Spleen (tissue), 11 donors: ENCODE data around the gene MAPKAP1. TPM values are rescaled to one million over a fixed set of nuclear protein-coding genes. Genes with fewer than 3 reads are reported as not detected.

Source experiments
- DNase-seq: peaks from one replicate; pipeline ENCODE4 v3.0.0-alpha.2; 2020
- H3K27ac ChIP-seq, 8 donors: fragments of 200-600 bp; sonication (generic) in 7 of 8; 1 replicate in 4 of 8; 2 replicates in 4 of 8; pipeline versions ENCODE4 v1.5.0 to v1.8.0; 2016 to 2021; ENCODE audit warnings: inconsistent platforms in 4 of 8, mild to moderate bottlenecking in 4 of 8, moderate library complexity in 1 of 8
- H3K27me3 ChIP-seq, 7 donors: fragments of 200-600 bp; sonication (generic) in 6 of 7; replicated peaks in 1 of 7; 1 replicate in 4 of 7; 2 replicates in 3 of 7; pipeline versions ENCODE4 v1.5.0 to v1.8.0; 2016 to 2021; ENCODE audit warnings: inconsistent platforms in 3 of 7, mild to moderate bottlenecking in 1 of 7
- H3K36me3 ChIP-seq, 6 donors: fragments of 200-600 bp; sonication (generic) in 5 of 6; 1 replicate in 4 of 6; 2 replicates in 2 of 6; pipeline versions ENCODE4 v1.5.0 to v1.8.0; 2016 to 2021; ENCODE audit warnings: inconsistent platforms in 2 of 6
- H3K4me1 ChIP-seq, 6 donors: fragments of 200-600 bp; sonication (generic) in 5 of 6; 1 replicate in 3 of 6; 2 replicates in 3 of 6; pipeline versions ENCODE4 v1.5.0 to v1.8.0; 2016 to 2021; ENCODE audit warnings: inconsistent platforms in 3 of 6
- H3K4me3 ChIP-seq, 8 donors: fragments of 200-600 bp; sonication (generic) in 7 of 8; 1 replicate in 4 of 8; 2 replicates in 4 of 8; pipeline versions ENCODE4 v1.5.0 to v1.8.0; 2016 to 2021; ENCODE audit warnings: inconsistent platforms in 4 of 8, mild to moderate bottlenecking in 4 of 8, moderate library complexity in 2 of 8
- H3K9me3 ChIP-seq, 8 donors: fragments of 200-600 bp; sonication (generic) in 7 of 8; 1 replicate in 4 of 8; 2 replicates in 4 of 8; pipeline versions ENCODE4 v1.5.0 to v1.8.0; 2016 to 2021; ENCODE audit warnings: inconsistent platforms in 4 of 8
- POLR2A ChIP-seq, 3 donors: fragments of 450-650 bp; IDR thresholded peaks; one replicate each; pipeline ENCODE4 v1.5.1; 2017; ENCODE audit warnings: antibody characterized with exemption in 3 of 3, mild to moderate bottlenecking in 1 of 3
- POLR2AphosphoS5 ChIP-seq, 3 donors: sonication (generic); formaldehyde crosslinking; IDR thresholded peaks; one replicate each; pipeline ENCODE4 v1.5.1; 2017; ENCODE audit warnings: antibody characterized with exemption in 3 of 3
- WGBS, 5 donors: extraction: QIAGEN DNeasy Blood & Tissue Kit in 3 of 5; methylation state at CpG; one replicate each; pipeline versions ENCODE4 v1.1.5 to v1.1.7; 2013 to 2018; 5-methylcytosine and 5-hydroxymethylcytosine counted together
- intact Hi-C: fragments of 100-400 bp; cut with DNase I; formaldehyde crosslinking; loops from one replicate; pipeline ENCODE4 v1.15.0; 2023; ENCODE audit warnings: low total_unique reads
- polyA plus RNA-seq, 3 donors: library from polyadenylated mRNA; stranded (reverse); fragments of 200-250 nt; gene quantifications; one replicate each; pipeline ENCODE4 v1.2.1, GENCODE V29; 2013
- total RNA-seq, 7 donors: library from RNA; depleted of rRNA in 3 of 7; stranded (reverse); fragments of >200 nt in 3 of 7; fragmentation: NEBNext Ultra II Directional in 4 of 7; extraction: Animal tissue kit (Norgen Biotek cat#: 25700) in 4 of 7; gene quantifications; one replicate each; pipeline versions ENCODE4 v1.1.0 to v1.2.1, GENCODE V29; 2016 to 2021
- TF ChIP-seq, protein P1 (sequence below), 11 experiments: fragments of 200-600 bp in 7 of 11; fragments of 450-650 bp in 4 of 11; sonication (generic) in 4 of 11; IDR thresholded peaks in 8 of 11; conservative IDR thresholded peaks in 3 of 11; 1 replicate in 7 of 11; 2 replicates in 4 of 11; pipeline versions ENCODE4 v1.4.0 to v1.8.0; 2016 to 2021; ENCODE audit warnings: antibody characterized with exemption in 11 of 11, inconsistent platforms in 4 of 11, mild to moderate bottlenecking in 1 of 11
- donor health status: healthy with polysubstance abuse.
- donor health status: DM: no; HTN: no; CAD: no; lungs with moderate emphysema.
- donor health status: DM: no; HTN: no; CAD: no.
- donor health status: Bipolar disorder and iron deficiency.
- donor health status: healthy.
- donor health status: DM: no; HTN: no; CAD: no.
- donor health status: DM: yes; HTN: yes; CAD: no.

Gene MAPKAP1
- total and polyA plus RNA-seq, 10 donors = 37.2 to 77.2 (median 60.4) TPM

DNA sequence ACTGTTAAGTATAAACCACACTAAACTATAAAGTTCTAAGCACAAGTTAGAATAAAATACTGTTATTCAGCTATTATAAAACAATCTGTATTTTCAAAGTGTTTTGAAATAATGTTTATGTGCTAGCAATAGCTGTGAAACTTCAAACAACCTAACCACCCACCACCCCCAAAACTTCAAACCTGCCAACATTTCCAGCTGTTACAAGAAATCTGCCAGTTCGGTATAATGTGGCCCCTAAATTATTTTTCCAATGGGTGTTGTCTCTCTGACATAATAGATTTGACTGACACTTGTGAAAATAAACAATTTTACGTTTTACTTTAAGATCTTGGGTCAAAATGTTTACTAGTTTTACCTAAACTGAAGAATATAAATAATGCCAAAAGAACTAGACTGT lies 24.7 kb downstream of the MAPKAP1 start:
- 88 to 95% (median 91%) methylated on average over 2 of the region's 2 CpGs for WGBS, 5 donors
- no peak for DNase-seq

DNA sequence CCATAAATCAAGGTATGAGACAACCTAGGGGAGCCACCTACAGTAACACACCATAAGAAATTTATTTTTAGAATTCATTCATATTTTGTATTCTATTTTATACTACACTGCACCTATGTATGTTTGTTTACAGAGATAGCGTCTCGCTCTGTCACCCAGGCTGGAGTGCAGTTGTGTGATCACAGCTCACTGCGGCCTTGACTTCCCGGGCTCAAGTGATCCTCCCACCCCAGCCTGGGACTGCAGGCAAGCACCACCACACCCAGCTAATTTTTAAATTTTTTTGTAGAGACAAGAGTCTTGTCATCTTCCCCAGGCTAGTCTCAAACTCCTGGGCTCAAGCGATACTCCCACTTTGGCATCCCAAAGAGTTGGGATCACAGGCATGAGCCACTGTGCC lies 25.4 kb downstream of the MAPKAP1 start:
- no peak for DNase-seq
- H3K4me3 ChIP-seq = no peak overlapping the region
- H3K27ac ChIP-seq = no peak overlapping the region
- intact Hi-C loops = no loop called here
- H3K36me3 ChIP-seq = peaks cover 0 to 32% (median 0%) of the 10 kb centered on the region in 6 donors
- no peaks in the 10 kb centered on the region for H3K27me3 ChIP-seq
- 95 to 98% (median 96%) methylated on average over 5 of the region's 5 CpGs for WGBS, 5 donors
- TF ChIP-seq, protein P1, sequence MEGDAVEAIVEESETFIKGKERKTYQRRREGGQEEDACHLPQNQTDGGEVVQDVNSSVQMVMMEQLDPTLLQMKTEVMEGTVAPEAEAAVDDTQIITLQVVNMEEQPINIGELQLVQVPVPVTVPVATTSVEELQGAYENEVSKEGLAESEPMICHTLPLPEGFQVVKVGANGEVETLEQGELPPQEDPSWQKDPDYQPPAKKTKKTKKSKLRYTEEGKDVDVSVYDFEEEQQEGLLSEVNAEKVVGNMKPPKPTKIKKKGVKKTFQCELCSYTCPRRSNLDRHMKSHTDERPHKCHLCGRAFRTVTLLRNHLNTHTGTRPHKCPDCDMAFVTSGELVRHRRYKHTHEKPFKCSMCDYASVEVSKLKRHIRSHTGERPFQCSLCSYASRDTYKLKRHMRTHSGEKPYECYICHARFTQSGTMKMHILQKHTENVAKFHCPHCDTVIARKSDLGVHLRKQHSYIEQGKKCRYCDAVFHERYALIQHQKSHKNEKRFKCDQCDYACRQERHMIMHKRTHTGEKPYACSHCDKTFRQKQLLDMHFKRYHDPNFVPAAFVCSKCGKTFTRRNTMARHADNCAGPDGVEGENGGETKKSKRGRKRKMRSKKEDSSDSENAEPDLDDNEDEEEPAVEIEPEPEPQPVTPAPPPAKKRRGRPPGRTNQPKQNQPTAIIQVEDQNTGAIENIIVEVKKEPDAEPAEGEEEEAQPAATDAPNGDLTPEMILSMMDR (IDR thresholded peaks at IDR 0.05 in 8 of 11, conservative IDR thresholded peaks at IDR 0.05 in 3 of 11) = no peak
- TF ChIP-seq POLR2A (IDR thresholded peaks at IDR 0.05) (no peak), POLR2AphosphoS5 (IDR thresholded peaks at IDR 0.05) (no peak)
- H3K9me3 ChIP-seq = no peaks in the 10 kb centered on the region
- peaks cover 0 to 20% (median 0%) of the 10 kb centered on the region in 6 donors for H3K4me1 ChIP-seq

More for the DNA sequence above, 24.7 kb downstream of the MAPKAP1 start:
- Histone ChIP-seq H3K9me3 (no peaks in the 10 kb centered on the region), H3K4me1 (peaks cover 0 to 20% (median 0%) of the 10 kb centered on the region in 6 donors), H3K27me3 (no peaks in the 10 kb centered on the region), H3K36me3 (peaks cover 0 to 32% (median 0%) of the 10 kb centered on the region in 6 donors), H3K4me3 (no peak overlapping the region), H3K27ac (no peak overlapping the region)
- intact Hi-C loops = no loop called here
- TF ChIP-seq POLR2AphosphoS5 (IDR thresholded peaks at IDR 0.05) (no peak), POLR2A (IDR thresholded peaks at IDR 0.05) (no peak)
- TF ChIP-seq, protein P1 (IDR thresholded peaks at IDR 0.05 in 8 of 11, conservative IDR thresholded peaks at IDR 0.05 in 3 of 11) = no peak

DNA sequence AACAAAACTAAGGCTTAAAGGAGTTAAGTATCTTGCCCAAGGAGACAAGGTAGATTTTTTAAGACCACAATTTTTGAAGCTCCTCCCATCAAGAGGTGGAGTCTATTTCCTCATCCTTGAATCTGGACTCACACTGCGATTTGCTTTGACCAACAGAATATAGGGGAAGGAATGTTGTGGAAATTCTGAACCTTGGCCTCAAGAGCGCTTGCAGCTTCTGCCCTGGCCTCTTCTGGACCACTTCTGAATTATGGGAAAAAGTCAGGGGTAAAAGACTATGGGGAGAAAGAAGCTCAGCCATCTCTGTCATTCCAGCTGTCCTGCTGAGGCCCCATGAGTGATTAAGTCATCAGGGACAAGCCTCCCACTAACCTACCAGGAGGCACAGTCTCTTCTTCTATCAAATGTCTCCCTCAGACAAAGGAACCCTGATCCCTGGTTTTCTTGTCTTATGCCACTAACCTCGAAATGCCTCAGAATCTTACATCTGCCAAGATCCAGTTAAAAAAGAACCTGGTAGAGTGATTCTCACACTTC lies 25.9 kb downstream of the MAPKAP1 start:
- no peaks in the 10 kb centered on the region for H3K27me3 ChIP-seq
- no peaks in the 10 kb centered on the region for H3K9me3 ChIP-seq
- H3K4me3 ChIP-seq = no peak overlapping the region
- TF ChIP-seq, protein P1 (IDR thresholded peaks at IDR 0.05 in 8 of 11, conservative IDR thresholded peaks at IDR 0.05 in 3 of 11) = no peak
- no peak for TF ChIP-seq POLR2A (IDR thresholded peaks at IDR 0.05)
- no peak for TF ChIP-seq POLR2AphosphoS5 (IDR thresholded peaks at IDR 0.05)
- DNase-seq = no peak
- H3K36me3 ChIP-seq = peaks cover 0 to 32% (median 0%) of the 10 kb centered on the region in 6 donors
- no peak overlapping the region for H3K27ac ChIP-seq
- 90 to 97% (median 92%) methylated on average over 3 of the region's 3 CpGs for WGBS, 5 donors
- intact Hi-C loops = no loop called here
- H3K4me1 ChIP-seq = peaks cover 0 to 20% (median 0%) of the 10 kb centered on the region in 6 donors

GRCh38 chr9:125680445-125680844 lies 26.6 kb downstream of the MAPKAP1 start:
- intact Hi-C loops = no loop called here
- H3K4me3 ChIP-seq = no peak overlapping the region
- H3K27ac ChIP-seq = no peak overlapping the region
- no peaks in the 10 kb centered on the region for H3K9me3 ChIP-seq
- TF ChIP-seq POLR2AphosphoS5 (IDR thresholded peaks at IDR 0.05) (no peak), POLR2A (IDR thresholded peaks at IDR 0.05) (no peak)
- TF ChIP-seq, protein P1 (IDR thresholded peaks at IDR 0.05 in 8 of 11, conservative IDR thresholded peaks at IDR 0.05 in 3 of 11) = no peak
- DNase-seq = no peak
- H3K27me3 ChIP-seq = no peaks in the 10 kb centered on the region
- H3K4me1 ChIP-seq = peaks cover 0 to 25% (median 1%) of the 10 kb centered on the region in 6 donors
- peaks cover 0 to 26% (median 0%) of the 10 kb centered on the region in 6 donors for H3K36me3 ChIP-seq
